Fibroblast of the aortic adventitia (primary cell): ENCODE results near the gene NPPA. TPM values are rescaled to one million over a fixed set of nuclear protein-coding genes. Genes with fewer than 3 reads are reported as not detected.

Experiments used
- DNase-seq: peaks from one replicate; pipeline ENCODE4 v3.0.0-alpha.2; 2010; ENCODE audit warnings: low read depth
- H3K4me3 ChIP-seq: 2 replicates; pipeline ENCODE4 v1.5.1; 2011; ENCODE audit warnings: low read depth, mild to moderate bottlenecking, control low read depth, low read length, moderate library complexity
- total RNA-seq: library from RNA; depleted of rRNA; stranded (reverse); fragments of >200 nt; gene quantifications from 2 replicates; pipeline ENCODE4 v1.2.3, GENCODE V29; 2012; ENCODE audit warnings: low replicate concordance
- TF ChIP-seq, protein P1 (sequence below): IDR thresholded peaks from 2 replicates; pipeline ENCODE4 v1.5.1; 2011; ENCODE audit warnings: mild to moderate bottlenecking, low read length, control low read depth, inconsistent platforms; ENCODE audit not compliant: insufficient read depth

The NPPA gene
- total RNA-seq, 1 donor = not detected

DNA sequence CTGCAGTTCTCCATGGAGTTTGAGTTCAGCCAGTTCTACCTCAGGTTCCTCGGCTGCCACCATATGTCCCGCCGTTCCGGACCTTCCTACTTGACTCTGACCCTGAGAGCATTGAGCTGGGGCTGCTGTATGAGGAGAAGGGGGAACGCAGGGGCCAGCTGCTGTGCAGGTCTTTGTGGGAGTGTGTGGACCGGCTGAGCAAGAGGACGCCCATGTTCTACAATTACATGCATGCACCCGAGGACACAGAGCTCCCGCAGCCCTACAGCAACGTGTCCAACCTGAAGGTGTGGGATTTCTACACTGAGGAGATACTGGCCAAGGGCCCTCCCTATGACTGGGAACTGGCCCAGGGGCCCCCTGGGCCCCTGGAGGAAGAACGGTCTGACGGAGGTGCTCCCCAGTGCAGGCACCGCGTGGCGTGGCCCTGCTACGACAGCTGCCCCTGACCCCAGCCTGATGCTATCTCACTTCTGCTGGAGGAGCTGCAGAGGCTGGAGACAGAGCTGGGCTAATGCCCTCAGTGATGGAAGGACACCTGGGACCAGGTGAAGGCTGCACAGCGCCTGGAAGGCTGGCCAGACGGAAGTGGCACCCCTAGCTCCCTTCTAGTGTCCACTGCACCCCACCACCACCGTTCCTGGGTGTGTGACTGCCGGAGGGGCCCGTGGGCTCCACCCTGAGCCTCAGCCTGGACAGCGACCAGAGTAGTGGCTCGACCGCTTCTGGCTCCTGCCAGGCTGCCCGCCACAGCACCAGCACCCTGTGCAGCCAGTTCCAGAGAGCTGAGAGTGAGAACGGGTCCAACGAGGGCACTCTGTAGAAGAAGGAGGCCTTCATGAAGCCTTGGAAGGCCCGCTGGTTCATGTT lies 32.0 kb upstream of the NPPA start:
- TF ChIP-seq, protein P1, sequence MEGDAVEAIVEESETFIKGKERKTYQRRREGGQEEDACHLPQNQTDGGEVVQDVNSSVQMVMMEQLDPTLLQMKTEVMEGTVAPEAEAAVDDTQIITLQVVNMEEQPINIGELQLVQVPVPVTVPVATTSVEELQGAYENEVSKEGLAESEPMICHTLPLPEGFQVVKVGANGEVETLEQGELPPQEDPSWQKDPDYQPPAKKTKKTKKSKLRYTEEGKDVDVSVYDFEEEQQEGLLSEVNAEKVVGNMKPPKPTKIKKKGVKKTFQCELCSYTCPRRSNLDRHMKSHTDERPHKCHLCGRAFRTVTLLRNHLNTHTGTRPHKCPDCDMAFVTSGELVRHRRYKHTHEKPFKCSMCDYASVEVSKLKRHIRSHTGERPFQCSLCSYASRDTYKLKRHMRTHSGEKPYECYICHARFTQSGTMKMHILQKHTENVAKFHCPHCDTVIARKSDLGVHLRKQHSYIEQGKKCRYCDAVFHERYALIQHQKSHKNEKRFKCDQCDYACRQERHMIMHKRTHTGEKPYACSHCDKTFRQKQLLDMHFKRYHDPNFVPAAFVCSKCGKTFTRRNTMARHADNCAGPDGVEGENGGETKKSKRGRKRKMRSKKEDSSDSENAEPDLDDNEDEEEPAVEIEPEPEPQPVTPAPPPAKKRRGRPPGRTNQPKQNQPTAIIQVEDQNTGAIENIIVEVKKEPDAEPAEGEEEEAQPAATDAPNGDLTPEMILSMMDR = no peak
- DNase-seq = no peak

DNA sequence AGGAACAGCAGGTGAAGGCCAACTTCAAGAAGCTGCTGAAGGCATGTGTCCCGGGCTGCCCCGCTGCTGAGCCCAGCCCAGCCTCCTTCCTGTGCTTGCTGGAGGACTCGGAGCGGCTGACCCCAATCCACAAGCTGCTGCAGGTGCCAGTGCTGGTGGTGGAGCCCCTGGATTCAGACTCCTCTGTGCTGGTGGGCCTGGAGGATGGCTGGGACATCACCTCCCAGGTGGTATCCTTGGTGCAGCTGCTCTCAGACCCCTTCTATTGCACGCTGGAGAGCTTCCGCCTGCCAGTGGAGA lies 31.3 kb upstream of the NPPA start:
- no peak for DNase-seq
- no peak overlapping the region for H3K4me3 ChIP-seq
- TF ChIP-seq, protein P1 = no peak

More for the DNA sequence above, 32.0 kb upstream of the NPPA start:
- no peak overlapping the region for H3K4me3 ChIP-seq

DNA sequence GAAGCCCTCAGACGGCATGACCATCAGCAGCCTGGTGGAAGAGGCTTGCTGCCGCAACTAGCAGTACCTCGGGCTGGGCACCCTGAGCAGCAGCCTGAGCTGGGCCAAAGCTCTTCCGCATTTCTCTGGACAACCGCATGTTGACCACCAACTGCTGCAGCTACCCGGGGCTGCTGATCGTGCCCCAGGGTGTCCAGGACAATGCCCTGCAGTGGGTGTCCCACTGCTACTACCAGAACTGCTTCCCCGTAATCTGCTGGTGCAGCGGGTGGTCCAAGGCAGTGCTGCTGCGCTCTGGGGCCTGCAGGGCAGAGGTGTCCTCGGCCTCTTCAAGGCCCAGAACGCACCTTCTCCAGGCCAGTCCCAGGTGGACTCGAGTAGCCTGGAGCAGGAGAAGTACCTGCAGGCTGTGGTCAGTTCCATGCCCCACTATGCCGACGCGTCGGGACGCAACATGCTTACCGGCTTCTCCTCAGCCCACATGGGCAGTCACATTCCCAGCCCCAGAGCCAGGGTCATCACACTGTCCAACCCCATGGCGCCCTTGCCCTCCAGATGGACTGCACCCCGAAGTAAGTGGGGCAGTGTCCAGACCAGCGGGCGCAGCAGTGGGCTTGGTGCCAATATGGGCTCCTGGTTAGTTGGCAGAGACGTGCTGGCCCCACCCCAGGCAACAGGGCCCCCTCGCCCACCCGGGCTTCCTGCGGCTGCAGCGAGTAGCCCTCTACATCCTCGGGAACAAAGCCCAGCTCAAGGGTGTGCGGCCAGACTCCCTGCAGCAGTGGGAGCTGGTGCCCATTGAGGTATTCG lies 30.7 kb upstream of the NPPA start:
- TF ChIP-seq, protein P1 = no peak
- DNase-seq = no peak

DNA sequence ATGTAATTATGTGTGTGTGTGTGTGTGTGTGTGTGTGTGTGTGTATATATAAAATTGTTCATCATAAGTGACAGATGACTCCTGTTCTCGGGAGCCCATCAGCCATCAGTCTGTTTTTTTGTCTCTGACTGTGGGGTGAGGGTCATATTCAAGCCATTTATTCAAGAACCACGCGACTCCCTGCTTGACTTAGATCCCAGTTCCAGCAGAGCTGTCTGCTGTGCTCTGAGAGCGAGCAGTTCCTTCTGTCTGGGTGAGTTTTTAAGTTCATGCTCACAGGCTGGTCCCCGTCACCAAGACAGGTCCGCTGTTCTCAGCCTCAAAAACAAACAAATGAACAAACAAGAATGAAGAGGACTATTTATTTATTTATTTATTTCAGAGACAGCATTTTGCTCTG lies 29.5 kb upstream of the NPPA start:
- DNase-seq = no peak
- H3K4me3 ChIP-seq = no peak overlapping the region
- TF ChIP-seq, protein P1 = no peak

More for the DNA sequence above, 30.7 kb upstream of the NPPA start:
- H3K4me3 ChIP-seq = no peak overlapping the region

- TF ChIP-seq, protein P1 = no peak
- DNase-seq = no peak
- no peak overlapping the region for H3K4me3 ChIP-seq
Measured at GRCh38 chr1:11875094-11875493, 27.5 kb upstream of the NPPA start.

DNA sequence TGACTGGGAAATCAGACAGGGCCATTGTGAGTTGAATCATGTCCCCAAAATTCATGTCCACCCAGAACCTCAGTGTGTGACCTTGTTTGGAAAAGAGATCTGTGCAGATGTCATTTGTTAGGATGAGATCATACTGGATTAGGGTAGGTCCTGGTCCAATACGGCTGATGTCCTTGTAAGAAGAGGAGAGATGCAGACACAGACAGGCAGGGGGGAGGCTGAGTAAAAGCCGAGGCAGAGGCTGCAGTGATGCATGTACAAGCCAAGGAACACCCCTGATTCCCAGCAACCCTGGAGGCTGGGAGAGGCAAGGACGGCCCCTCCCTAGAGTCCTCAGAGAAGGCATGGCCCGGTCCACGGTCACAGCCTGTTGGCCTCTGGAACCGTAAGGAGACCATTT lies 27.0 kb upstream of the NPPA start:
- DNase-seq = no peak
- H3K4me3 ChIP-seq = no peak overlapping the region
- TF ChIP-seq, protein P1 = no peak
